Mucosa of descending colon (tissue), 3 donors: Measurements from ENCODE around the gene TNKS1BP1. TPM values are rescaled to one million over a fixed set of nuclear protein-coding genes. Genes with fewer than 3 reads are reported as not detected.
A peak's percentile ranks its signal among the peaks of the same experiment; 100 is the strongest.

ENCODE experiments used
- ATAC-seq: fragments of 200-7000 bp; cut with Tn5 transposase; one replicate; pipeline ENCODE4 v1.9.1; 2020; ENCODE audit warnings: mild to moderate bottlenecking, moderate library complexity
- DNase-seq, 3 donors: peaks; one replicate each; pipeline ENCODE4 v3.0.0-alpha.2; 2020
- H3K36me3 ChIP-seq: fragments of 200-600 bp; one replicate; pipeline ENCODE4 v1.8.0; 2021; ENCODE audit warnings: low read depth, mild to moderate bottlenecking
- H3K4me1 ChIP-seq: fragments of 200-600 bp; one replicate; pipeline ENCODE4 v1.8.0; 2021; ENCODE audit warnings: low read depth, mild to moderate bottlenecking
- H3K4me3 ChIP-seq: fragments of 200-600 bp; one replicate; pipeline ENCODE4 v1.8.0; 2021; ENCODE audit warnings: mild to moderate bottlenecking
- H3K9me3 ChIP-seq: fragments of 200-600 bp; one replicate; pipeline ENCODE4 v1.8.0; 2021; ENCODE audit warnings: mild to moderate bottlenecking
- intact Hi-C, 2 donors: fragments of 100-400 bp; cut with DNase I in 1 of 2; cut with micrococcal nuclease in 1 of 2; formaldehyde crosslinking; loops; one replicate each; pipeline versions ENCODE4 v1.11.0 to v1.11.1; 2022; cut with DNase I, micrococcal nuclease
- total RNA-seq, 3 donors: library from RNA; stranded (reverse); fragmentation: NEBNext Ultra II Directional in 2 of 3; extraction: Animal tissue kit (Norgen Biotek cat#: 25700) in 2 of 3; gene quantifications; one replicate each; pipeline versions ENCODE4 v1.2.1 to v1.2.4, GENCODE V29; 2021 to 2023
- TF ChIP-seq, protein P1 (sequence below): fragments of 200-600 bp; IDR thresholded peaks from one replicate; pipeline ENCODE4 v1.8.0; 2022; ENCODE audit warnings: antibody characterized with exemption, mild to moderate bottlenecking
- donor health status: DM: no; HTN: no; CAD: no; lungs with moderate emphysema.
- donor health status: DM: no; HTN: no; CAD: no.
- donor health status: DM: no; HTN: yes; CAD: no.

The TNKS1BP1 gene
- total RNA-seq, 3 donors from 2014 or later = 90.0 to 149 (median 94.3) TPM

DNA sequence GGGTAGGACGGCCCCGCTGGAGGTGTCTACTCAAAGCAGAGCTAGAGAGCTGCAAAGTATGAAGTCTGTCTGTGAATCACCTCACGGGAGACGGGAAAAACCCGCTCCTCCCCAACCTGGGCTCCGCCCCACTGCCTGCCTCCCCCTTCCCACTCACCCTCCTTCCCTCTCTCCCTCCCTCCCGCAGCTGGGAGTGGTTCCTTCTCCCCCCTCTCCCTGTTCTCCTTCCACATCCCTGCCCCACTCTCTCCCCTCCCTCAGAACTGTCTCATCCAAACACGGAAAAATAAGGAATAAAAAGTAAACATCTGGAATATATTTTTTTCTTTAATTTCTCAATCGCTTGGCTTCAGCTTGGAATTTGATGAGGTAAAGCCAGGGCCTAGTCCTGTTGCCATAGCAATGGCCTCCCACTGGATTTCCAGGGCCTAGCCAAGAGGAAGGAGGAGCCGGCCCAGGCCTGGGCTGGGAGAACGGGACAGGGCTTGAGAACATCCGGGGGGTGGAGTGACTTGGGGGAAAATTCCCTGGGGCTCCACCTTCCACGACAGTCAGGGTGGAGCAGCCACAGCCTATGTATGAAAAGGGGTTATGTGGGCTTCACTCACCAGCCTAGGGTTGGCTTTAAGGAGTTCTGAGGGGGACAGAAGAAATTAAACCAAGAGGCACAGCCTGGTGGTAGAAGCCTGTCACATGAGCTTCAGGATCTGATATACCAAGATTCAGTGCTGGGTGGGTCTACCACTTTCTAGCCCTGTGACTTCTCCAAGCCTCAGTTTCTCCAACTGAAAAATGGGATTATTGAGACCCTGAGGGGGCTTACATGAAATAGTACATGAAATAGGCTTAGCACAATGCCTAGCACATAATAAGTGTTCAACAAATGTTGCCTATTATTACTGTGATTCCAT, 2.2 kb downstream of the TNKS1BP1 start:
- peaks cover 5% of the 10 kb centered on the region for H3K36me3 ChIP-seq
- TF ChIP-seq, protein P1, sequence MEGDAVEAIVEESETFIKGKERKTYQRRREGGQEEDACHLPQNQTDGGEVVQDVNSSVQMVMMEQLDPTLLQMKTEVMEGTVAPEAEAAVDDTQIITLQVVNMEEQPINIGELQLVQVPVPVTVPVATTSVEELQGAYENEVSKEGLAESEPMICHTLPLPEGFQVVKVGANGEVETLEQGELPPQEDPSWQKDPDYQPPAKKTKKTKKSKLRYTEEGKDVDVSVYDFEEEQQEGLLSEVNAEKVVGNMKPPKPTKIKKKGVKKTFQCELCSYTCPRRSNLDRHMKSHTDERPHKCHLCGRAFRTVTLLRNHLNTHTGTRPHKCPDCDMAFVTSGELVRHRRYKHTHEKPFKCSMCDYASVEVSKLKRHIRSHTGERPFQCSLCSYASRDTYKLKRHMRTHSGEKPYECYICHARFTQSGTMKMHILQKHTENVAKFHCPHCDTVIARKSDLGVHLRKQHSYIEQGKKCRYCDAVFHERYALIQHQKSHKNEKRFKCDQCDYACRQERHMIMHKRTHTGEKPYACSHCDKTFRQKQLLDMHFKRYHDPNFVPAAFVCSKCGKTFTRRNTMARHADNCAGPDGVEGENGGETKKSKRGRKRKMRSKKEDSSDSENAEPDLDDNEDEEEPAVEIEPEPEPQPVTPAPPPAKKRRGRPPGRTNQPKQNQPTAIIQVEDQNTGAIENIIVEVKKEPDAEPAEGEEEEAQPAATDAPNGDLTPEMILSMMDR = no peak
- H3K9me3 ChIP-seq = no peaks in the 10 kb centered on the region
- DNase-seq (peak; percentile 85 to 92 (median 86)), ATAC-seq (peak; percentile 61)
- peaks cover 50% of the 10 kb centered on the region for H3K4me1 ChIP-seq
- intact Hi-C loops = no loop called here
- no peak overlapping the region for H3K4me3 ChIP-seq

DNA sequence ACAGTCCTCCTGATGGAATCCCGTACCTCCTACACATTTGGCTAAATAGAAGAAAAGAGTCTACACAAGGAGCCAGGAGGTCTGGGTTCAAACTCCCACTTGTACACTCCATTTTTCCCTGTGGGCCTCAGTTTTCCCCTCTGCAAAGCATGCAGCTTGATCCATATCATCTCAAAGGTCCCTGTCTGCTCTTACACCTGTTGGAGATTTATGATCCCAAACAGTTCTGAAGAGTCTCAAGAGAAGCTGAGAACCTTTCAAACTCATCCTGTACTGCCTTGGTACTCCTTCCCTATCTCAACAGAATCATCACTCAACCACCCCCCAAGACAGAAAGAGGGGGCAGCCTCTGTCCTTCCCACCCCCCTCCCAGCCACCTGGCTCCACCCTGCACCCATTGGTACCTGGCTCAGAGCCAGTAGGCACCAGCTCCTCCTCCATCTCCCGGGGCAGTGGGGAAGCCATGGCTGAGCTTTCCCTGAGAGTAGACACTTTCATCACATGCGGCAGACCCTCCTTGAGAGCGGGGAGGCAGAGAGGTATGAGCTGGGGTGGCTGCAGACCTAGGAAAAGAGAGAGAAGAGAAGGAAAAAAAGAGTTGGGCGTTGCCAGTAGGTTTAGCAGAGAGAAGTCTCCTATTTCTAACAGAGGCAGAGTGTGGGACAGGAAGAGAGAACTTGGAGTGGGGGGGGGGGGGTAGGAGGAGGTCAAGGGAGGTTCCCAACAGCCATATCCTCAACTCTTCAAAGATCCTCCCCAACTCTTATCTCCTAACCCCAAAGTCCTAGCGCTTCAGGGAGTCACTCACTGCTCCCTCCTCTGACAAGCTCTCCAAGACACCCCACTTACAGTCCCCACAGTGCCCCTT, 3.1 kb downstream of the TNKS1BP1 start:
- intact Hi-C loops = no loop called here
- DNase-seq (peak in 2 of 3 donors; percentile 42 to 56), ATAC-seq (no peak)
- H3K4me3 ChIP-seq = no peak overlapping the region
- TF ChIP-seq, protein P1 = no peak
- peaks cover 5% of the 10 kb centered on the region for H3K36me3 ChIP-seq
- peaks cover 53% of the 10 kb centered on the region for H3K4me1 ChIP-seq
- no peaks in the 10 kb centered on the region for H3K9me3 ChIP-seq

DNA sequence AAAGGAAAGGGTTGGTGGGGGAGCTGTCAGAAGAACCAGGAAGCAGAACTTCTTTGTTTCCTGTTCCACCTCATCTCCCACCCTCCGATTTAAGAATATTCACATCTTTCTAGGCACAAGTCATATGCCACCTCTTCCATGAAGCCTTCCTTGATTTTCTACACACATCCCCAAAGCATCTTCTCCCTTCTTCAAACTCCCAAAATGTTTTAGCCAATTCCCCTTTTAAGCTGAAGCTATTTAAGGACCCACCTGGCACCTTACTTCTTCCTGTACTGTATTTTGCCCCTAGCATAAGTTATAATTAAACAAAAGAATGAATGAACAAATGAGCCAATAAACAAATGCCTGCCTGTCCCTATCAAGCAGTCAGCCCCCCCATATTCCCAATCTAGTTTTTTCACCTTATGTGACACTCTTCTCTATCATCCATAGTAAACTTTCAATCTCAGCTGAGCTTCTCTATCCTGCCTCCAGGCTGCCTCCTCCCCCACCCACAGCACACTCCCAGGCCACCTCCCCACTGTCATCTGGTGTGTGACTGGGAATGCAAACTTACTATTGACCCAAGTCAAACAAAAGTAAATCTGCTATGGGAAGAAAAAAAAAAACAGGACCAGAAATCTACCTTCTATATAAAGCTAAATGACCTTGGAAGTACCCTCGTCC, 3.9 kb downstream of the TNKS1BP1 start:
- peaks cover 46% of the 10 kb centered on the region for H3K4me1 ChIP-seq
- no peak overlapping the region for H3K4me3 ChIP-seq
- TF ChIP-seq, protein P1 = no peak
- peak in 2 of 3 donors; percentile 60 to 63 for DNase-seq
- H3K9me3 ChIP-seq = no peaks in the 10 kb centered on the region
- peaks cover 5% of the 10 kb centered on the region for H3K36me3 ChIP-seq
- intact Hi-C loops = no loop called here
- peak; percentile 3 for ATAC-seq

DNA sequence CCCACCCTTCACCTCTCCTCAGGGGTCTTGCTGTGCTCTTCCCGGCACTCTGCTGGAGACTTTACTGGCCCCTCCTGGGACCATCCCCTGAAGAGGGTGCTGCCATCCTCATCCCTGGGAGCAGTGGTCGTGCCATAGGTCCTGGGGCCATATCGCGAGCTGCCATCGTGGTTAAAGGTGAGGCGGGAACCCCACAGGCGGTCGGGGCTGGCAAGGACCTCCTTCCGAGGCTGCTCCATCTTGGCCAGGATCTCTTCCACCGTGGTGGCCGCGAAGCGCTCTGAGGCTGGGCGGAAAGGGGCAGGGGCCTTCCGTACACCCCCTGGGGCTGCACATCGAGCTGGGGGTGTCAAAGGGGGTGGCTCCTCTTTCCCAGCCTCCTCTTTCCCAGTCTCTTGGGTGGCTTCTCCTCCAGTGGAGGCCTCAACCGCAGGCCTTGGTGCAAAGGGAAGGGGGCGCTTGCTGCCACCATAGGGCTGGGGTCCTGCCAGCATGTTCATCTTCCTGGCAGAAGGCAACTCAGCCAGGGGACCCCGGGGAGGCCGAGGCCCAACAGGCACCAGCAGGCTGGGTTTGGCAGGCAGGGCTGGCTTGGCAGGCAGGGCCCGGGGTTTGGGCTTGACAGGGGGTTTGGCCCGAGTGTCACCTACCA, 4.6 kb downstream of the TNKS1BP1 start:
- TF ChIP-seq, protein P1 = no peak
- Histone ChIP-seq H3K4me1 (peaks cover 40% of the 10 kb centered on the region), H3K36me3 (peaks cover 5% of the 10 kb centered on the region), H3K4me3 (no peak overlapping the region), H3K9me3 (no peaks in the 10 kb centered on the region)
- ATAC-seq (no peak), DNase-seq (no peak)
- intact Hi-C loops = no loop called here

DNA sequence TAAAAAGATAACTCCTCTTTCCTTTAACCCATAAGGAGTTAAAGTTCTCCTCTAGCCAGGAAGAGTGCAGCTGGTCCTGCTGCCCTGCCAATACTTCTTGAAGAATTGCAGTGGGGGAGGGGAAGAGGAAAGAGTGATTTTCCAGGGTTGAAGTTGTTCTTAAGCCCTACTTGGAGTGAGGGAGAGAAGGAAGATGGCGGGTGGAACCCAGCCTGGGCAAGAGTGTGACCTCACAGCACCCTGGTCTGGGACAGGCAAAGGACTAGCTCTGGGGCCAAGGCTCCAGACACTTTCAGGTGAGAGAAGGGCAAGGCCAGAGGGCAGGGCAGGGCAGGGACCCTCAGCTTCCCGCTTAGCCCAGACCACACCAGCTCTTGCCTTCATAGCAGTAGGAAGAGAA, 6.6 kb downstream of the TNKS1BP1 start:
- TF ChIP-seq, protein P1 = no peak
- peak in 1 of 3 donors; percentile 59 for DNase-seq
- no peak overlapping the region for H3K4me3 ChIP-seq
- no peaks in the 10 kb centered on the region for H3K9me3 ChIP-seq
- H3K4me1 ChIP-seq = peaks cover 42% of the 10 kb centered on the region
- H3K36me3 ChIP-seq = peaks cover 6% of the 10 kb centered on the region
- no peak for ATAC-seq
- intact Hi-C loops = no loop called here
